B cell (primary cell): ENCODE measurements around the gene JARID2. TPM values are rescaled to one million over a fixed set of nuclear protein-coding genes. Genes with fewer than 3 reads are reported as not detected.

Experiments
- ATAC-seq: fragments of 200-7000 bp; cut with Tn5 transposase; one replicate; pipeline ENCODE4 v1.10.0; 2021; ENCODE audit warnings: low read depth, mild to moderate bottlenecking, moderate number of reproducible peaks, moderate library complexity
- CTCF ChIA-PET: fragments of 350-600 bp; sonication (Branson Sonifier 250); formaldehyde crosslinking; loops from one replicate; lab custom pipeline; 2021; ENCODE audit warnings: antibody characterized with exemption, inconsistent platforms; lab: Charles Lee
- POLR2A ChIA-PET: fragments of 350-600 bp; sonication (Branson Sonifier 250); formaldehyde crosslinking; loops from one replicate; lab custom pipeline; 2021; ENCODE audit warnings: antibody characterized with exemption; lab: Charles Lee
- DNase-seq: peaks from one replicate; pipeline ENCODE4 v3.0.0; 2013
- H2AFZ ChIP-seq: 2 replicates; pipeline ENCODE4 v1.6.1; 2012; ENCODE audit warnings: mild to moderate bottlenecking, low read depth, low read length; ENCODE audit not compliant: insufficient read depth, poor library complexity, severe bottlenecking
- H3K27ac ChIP-seq, 2 donors: 1 replicate in 1 of 2; 2 replicates in 1 of 2; pipeline ENCODE4 v1.5.1; 2012 to 2013; ENCODE audit warnings: low read length in 2 of 2, mild to moderate bottlenecking in 2 of 2, moderate library complexity in 1 of 2
- H3K27me3 ChIP-seq, 4 experiments: fragments of 200-600 bp in 1 of 4; sonication (generic) in 1 of 4; replicated peaks in 1 of 4; 1 replicate in 2 of 4; 2 replicates in 2 of 4; pipeline versions ENCODE4 v1.6.1 to v1.7.0; 2013 to 2016; ENCODE audit warnings: low read length in 3 of 4, mild to moderate bottlenecking in 2 of 4, mixed read lengths in 1 of 4, moderate library complexity in 1 of 4; ENCODE audit not compliant: insufficient read depth in 4 of 4, control insufficient read depth in 3 of 4; ENCODE audit errors: control extremely low read depth in 1 of 4
- H3K36me3 ChIP-seq, 2 experiments: replicated peaks in 1 of 2; 1 replicate in 1 of 2; 2 replicates in 1 of 2; pipeline versions ENCODE4 v1.6.1 to v1.7.1; 2013; ENCODE audit warnings: low read length in 1 of 2; ENCODE audit not compliant: insufficient read depth in 2 of 2, control insufficient read depth in 1 of 2; ENCODE audit errors: control extremely low read depth in 1 of 2, extremely low read depth in 1 of 2
- H3K4me1 ChIP-seq, 2 donors: fragments of 200-600 bp in 1 of 2; sonication (generic) in 1 of 2; 1 replicate in 1 of 2; 2 replicates in 1 of 2; pipeline versions ENCODE4 v1.5.1 to v1.6.1; 2013 to 2017; ENCODE audit warnings: low read length in 2 of 2; ENCODE audit not compliant: control insufficient read depth in 2 of 2, insufficient read depth in 2 of 2
- H3K4me2 ChIP-seq: replicated peaks from 2 replicates; pipeline ENCODE3; 2012; ENCODE audit warnings: mild to moderate bottlenecking, low read depth, low read length; ENCODE audit not compliant: poor library complexity, severe bottlenecking
- H3K4me3 ChIP-seq, 5 experiments: fragments of 200-600 bp in 1 of 5; sonication (generic) in 1 of 5; 1 replicate in 3 of 5; 2 replicates in 2 of 5; pipeline versions ENCODE4 v1.5.1 to v1.7.0; 2011 to 2016; ENCODE audit warnings: low read length in 4 of 5, mild to moderate bottlenecking in 4 of 5, low read depth in 2 of 5, control low read depth in 1 of 5, moderate library complexity in 1 of 5; ENCODE audit not compliant: insufficient read depth in 1 of 5; ENCODE audit errors: control extremely low read depth in 1 of 5, extremely low read depth in 1 of 5
- H3K79me2 ChIP-seq: fragments of 200-600 bp; sonication (generic); one replicate; pipeline ENCODE4 v1.6.0; 2016; ENCODE audit warnings: low read length; ENCODE audit not compliant: control insufficient read depth, insufficient read depth
- H3K9ac ChIP-seq: fragments of 200-600 bp; sonication (generic); 2 replicates; pipeline ENCODE4 v1.6.1; 2017; ENCODE audit warnings: mild to moderate bottlenecking, low read length, moderate library complexity
- H3K9me3 ChIP-seq, 3 donors: one replicate each; pipeline versions ENCODE4 v1.6.1 to v1.7.1; 2013; ENCODE audit warnings: low read length in 2 of 3; ENCODE audit not compliant: control insufficient read depth in 2 of 3, insufficient read depth in 1 of 3; ENCODE audit errors: control extremely low read depth in 1 of 3
- H4K20me1 ChIP-seq: 2 replicates; pipeline ENCODE4 v1.6.0; 2012; ENCODE audit warnings: mild to moderate bottlenecking, low read length; ENCODE audit not compliant: insufficient read depth, control insufficient read depth, poor library complexity, severe bottlenecking
- H3K27ac Mint-ChIP-seq: one replicate; pipeline ENCODE4 v1.8.0; 2021; ENCODE audit warnings: mixed read lengths
- H3K27me3 Mint-ChIP-seq: one replicate; pipeline ENCODE4 v1.8.0; 2021; ENCODE audit warnings: mixed read lengths
- H3K4me1 Mint-ChIP-seq: one replicate; pipeline ENCODE4 v1.8.0; 2021; ENCODE audit warnings: mixed read lengths
- H3K4me3 Mint-ChIP-seq: one replicate; pipeline ENCODE4 v1.8.0; 2021; ENCODE audit warnings: mixed read lengths
- H3K9me3 Mint-ChIP-seq: one replicate; pipeline ENCODE4 v1.8.0; 2022; ENCODE audit warnings: mixed read lengths; ENCODE audit not compliant: insufficient read depth
- EZH2 ChIP-seq: IDR thresholded peaks from 2 replicates; pipeline ENCODE4 v1.6.1; 2012; ENCODE audit warnings: borderline replicate concordance, low read depth, mild to moderate bottlenecking, moderate library complexity, low read length; ENCODE audit not compliant: insufficient read depth, poor library complexity, severe bottlenecking
- WGBS: methylation state at CpG from one replicate; pipeline ENCODE4 v1.1.5; 2013; ENCODE audit warnings: missing lambda C conversion rate; ENCODE audit not compliant: insufficient coverage; 5-methylcytosine and 5-hydroxymethylcytosine counted together
- intact Hi-C: fragments of 100-400 bp; cut with micrococcal nuclease; formaldehyde crosslinking; loops from one replicate; pipeline ENCODE4 v1.10.0; 2022
- polyA plus RNA-seq: library from polyadenylated mRNA; depleted of rRNA; stranded (reverse); fragments of >200 nt; gene quantifications from 2 replicates; pipeline ENCODE4 v1.2.3, GENCODE V29; 2012
- total RNA-seq, 2 donors: library from RNA; stranded (reverse); fragments of 120-200 nt in 1 of 2; gene quantifications; 1 replicate in 1 of 2; 2 replicates in 1 of 2; pipeline versions ENCODE4 v1.2.3 to v1.2.4, GENCODE V29; 2013 to 2022
- TF ChIP-seq, protein P1 (sequence below): fragments of 200-600 bp; IDR thresholded peaks from one replicate; pipeline ENCODE4 v1.8.0; 2022; ENCODE audit warnings: antibody characterized with exemption, mild to moderate bottlenecking

The JARID2 gene
- total and polyA plus RNA-seq, 2 donors (not counting 1 experiment from before 2014, with no cell fraction given): 11.0 to 58.1 TPM

DNA sequence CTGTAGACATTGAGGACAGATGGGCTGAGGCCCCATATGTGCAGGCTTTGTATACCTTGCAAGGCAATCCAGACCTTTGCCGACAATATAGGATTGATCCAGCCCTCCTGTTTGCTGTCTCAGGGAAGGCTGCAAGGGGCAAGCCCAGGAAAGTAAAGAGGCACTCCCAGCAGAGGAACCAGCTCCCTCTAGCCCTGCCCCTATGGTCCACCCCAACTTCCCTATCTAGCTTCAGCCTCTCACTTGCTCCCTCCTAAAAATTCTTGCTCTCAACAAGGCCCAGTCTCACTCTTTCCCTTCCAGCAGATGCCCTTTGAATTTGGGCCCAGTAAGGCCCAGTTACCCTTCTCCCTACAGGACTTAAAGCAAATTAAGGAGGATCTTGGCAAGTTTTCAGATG, 92.6 kb downstream of the JARID2 start:
- Mint-ChIP-seq H3K4me1 (peaks cover 87% of the 10 kb centered on the region), H3K27me3 (no peaks in the 10 kb centered on the region), H3K4me3 (no peak overlapping the region), H3K27ac (no peak overlapping the region), H3K9me3 (no peaks in the 10 kb centered on the region)
- intact Hi-C loops: loop anchor here (10.0 kb wide), 1 partner anchor 106 kb away; no protein-coding TSS in a partner anchor
- CTCF ChIA-PET: no interaction called here
- Histone ChIP-seq H3K36me3 (no peaks in the 10 kb centered on the region), H3K27ac (no peak overlapping the region), H3K9ac (no peak overlapping the region), H2AFZ (no peak overlapping the region), H3K4me3 (no peak overlapping the region), H3K79me2 (peaks cover 96% of the 10 kb centered on the region), H3K4me1 (peaks cover 59 to 70% of the 10 kb centered on the region in 2 donors), H4K20me1 (peaks cover 77% of the 10 kb centered on the region), H3K4me2 (no peak overlapping the region), H3K9me3 (no peaks in the 10 kb centered on the region), H3K27me3 (no peaks in the 10 kb centered on the region)
- POLR2A ChIA-PET: interaction anchor here (0.6 kb wide), 1 partner anchor 13 kb away, joined by 3 read pairs; no protein-coding TSS in a partner anchor
- no peak for DNase-seq
- WGBS: 100% methylated on average over 1 of the region's 1 CpG
- no peak for TF ChIP-seq EZH2
- TF ChIP-seq, protein P1, sequence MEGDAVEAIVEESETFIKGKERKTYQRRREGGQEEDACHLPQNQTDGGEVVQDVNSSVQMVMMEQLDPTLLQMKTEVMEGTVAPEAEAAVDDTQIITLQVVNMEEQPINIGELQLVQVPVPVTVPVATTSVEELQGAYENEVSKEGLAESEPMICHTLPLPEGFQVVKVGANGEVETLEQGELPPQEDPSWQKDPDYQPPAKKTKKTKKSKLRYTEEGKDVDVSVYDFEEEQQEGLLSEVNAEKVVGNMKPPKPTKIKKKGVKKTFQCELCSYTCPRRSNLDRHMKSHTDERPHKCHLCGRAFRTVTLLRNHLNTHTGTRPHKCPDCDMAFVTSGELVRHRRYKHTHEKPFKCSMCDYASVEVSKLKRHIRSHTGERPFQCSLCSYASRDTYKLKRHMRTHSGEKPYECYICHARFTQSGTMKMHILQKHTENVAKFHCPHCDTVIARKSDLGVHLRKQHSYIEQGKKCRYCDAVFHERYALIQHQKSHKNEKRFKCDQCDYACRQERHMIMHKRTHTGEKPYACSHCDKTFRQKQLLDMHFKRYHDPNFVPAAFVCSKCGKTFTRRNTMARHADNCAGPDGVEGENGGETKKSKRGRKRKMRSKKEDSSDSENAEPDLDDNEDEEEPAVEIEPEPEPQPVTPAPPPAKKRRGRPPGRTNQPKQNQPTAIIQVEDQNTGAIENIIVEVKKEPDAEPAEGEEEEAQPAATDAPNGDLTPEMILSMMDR: no peak
- ATAC-seq: no peak

DNA sequence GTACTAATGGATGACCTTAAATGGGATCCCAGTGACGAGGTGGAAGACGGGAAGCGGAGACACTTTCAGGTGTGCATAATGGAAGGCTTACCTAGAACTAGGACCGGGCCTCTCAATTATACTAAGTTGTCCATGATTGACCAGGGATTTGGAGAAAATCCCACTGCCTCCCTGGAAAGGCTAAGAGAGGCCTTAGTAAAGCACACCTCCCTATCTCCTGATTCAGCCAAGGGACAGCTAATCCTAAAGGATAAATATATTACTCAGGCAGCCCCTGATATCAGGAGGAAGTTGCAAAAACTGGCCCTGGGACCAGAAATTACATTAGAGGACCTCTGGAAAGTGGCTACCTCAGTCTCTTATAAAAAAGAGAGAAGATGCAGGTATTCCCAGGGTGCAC, 93.2 kb downstream of the JARID2 start:
- H3K27me3 Mint-ChIP-seq: no peaks in the 10 kb centered on the region
- intact Hi-C loops: loop anchor here (10.0 kb wide), 1 partner anchor 106 kb away; no protein-coding TSS in a partner anchor
- no peak overlapping the region for H2AFZ ChIP-seq
- ChIA-PET CTCF (no interaction called here), POLR2A (no interaction called here)
- H3K4me1 ChIP-seq: peaks cover 65 to 76% of the 10 kb centered on the region in 2 donors
- peaks cover 77% of the 10 kb centered on the region for H4K20me1 ChIP-seq
- peaks cover 96% of the 10 kb centered on the region for H3K79me2 ChIP-seq
- ATAC-seq (no peak), DNase-seq (no peak)
- no peaks in the 10 kb centered on the region for H3K9me3 ChIP-seq
- peaks cover 87% of the 10 kb centered on the region for H3K4me1 Mint-ChIP-seq
- no peak overlapping the region for H3K4me3 Mint-ChIP-seq
- no peak overlapping the region for H3K27ac ChIP-seq
- no peak overlapping the region for H3K27ac Mint-ChIP-seq
- H3K4me2 ChIP-seq: no peak overlapping the region
- whole genome bisulfite sequencing: 100% methylated on average over 1 of the region's 4 CpGs
- no peaks in the 10 kb centered on the region for H3K9me3 Mint-ChIP-seq
- TF ChIP-seq, protein P1: no peak
- TF ChIP-seq EZH2: no peak
- no peak overlapping the region for H3K4me3 ChIP-seq
- no peaks in the 10 kb centered on the region for H3K36me3 ChIP-seq
- no peaks in the 10 kb centered on the region for H3K27me3 ChIP-seq
- H3K9ac ChIP-seq: no peak overlapping the region
